Esophagus muscularis mucosa (tissue), 3 donors: ENCODE results near the gene PEAR1.

Experiments
- CTCF ChIP-seq, 3 experiments: fragments of 200-600 bp in 2 of 3; fragments of 450-650 bp in 1 of 3; sonication (generic) in 2 of 3; IDR thresholded peaks; one replicate each; pipeline ENCODE4 v1.5.1; 2017 to 2019; ENCODE audit warnings: antibody characterized with exemption in 3 of 3, mild to moderate bottlenecking in 2 of 3, moderate library complexity in 1 of 3
- POLR2AphosphoS5 ChIP-seq, 2 donors: sonication (generic); formaldehyde crosslinking; IDR thresholded peaks; one replicate each; pipeline ENCODE4 v1.6.1; 2017; ENCODE audit warnings: antibody characterized with exemption in 2 of 2

DNA sequence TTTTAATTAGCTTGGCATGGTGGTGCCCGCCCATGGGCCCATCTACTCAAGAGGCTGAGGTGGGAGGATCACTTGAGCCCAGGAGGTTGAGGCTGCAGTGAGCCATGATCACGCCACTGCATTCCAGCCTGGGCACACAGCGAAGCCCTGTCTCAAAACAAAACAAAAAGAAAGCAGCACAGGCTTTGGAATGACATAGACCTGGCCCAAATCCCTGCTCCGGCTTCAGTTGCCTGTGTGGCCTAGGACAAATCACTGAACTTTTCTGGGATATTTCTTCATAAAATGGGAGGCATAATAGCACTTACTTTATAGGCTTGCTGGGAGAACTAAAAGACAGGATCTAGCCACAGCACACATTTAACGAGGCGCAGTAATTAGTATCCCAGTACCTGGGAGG, 2.4 kb downstream of the PEAR1 start:
- TF ChIP-seq CTCF (IDR thresholded peaks at IDR 0.05) = no peak
- TF ChIP-seq POLR2AphosphoS5 (IDR thresholded peaks at IDR 0.05) = no peak
